AG09309 (cell line): Measurements from ENCODE around the gene ABLIM1.

ENCODE experiments used
- DNase-seq: peaks from one replicate; pipeline ENCODE4 v3.0.0-alpha.2; 2010; ENCODE audit warnings: low read depth
- H3K4me3 ChIP-seq: 2 replicates; pipeline ENCODE4 v1.5.1; 2011; ENCODE audit warnings: mild to moderate bottlenecking, low read depth, low read length, moderate library complexity; ENCODE audit not compliant: control insufficient read depth
- CTCF ChIP-seq: IDR thresholded peaks from 2 replicates; pipeline ENCODE4 v1.5.1; 2011; ENCODE audit warnings: mild to moderate bottlenecking, low read depth, low read length, inconsistent platforms; ENCODE audit not compliant: insufficient read depth, control insufficient read depth; ENCODE audit errors: missing control alignments

ABLIM1 gene

DNA sequence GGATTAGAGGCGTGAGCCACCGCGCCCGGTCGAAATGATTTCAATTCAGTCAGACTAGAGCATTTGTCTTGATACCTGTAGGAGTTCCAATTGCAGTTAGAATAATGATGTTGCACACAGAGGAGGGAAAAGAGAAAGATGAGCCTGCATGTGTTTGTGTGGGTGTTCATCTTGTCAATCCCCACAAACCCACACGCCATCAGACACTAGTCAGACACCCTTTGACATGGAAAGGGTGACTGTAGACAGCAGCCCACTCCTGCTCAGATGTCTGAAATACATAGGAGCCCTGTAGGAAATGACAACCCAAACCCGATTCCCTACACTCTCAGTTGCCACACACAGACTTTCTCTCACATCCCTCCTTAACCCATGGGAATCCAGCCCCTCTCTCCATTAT lies 92.0 kb downstream of the ABLIM1 start:
- DNase-seq: no peak
- no peak for TF ChIP-seq CTCF
- no peak overlapping the region for H3K4me3 ChIP-seq

- no peak for TF ChIP-seq CTCF
- no peak overlapping the region for H3K4me3 ChIP-seq
- no peak for DNase-seq
Measured at GRCh38 chr10:114565066-114565465, 93.0 kb downstream of the ABLIM1 start.

- TF ChIP-seq CTCF: no peak
Measured at GRCh38 chr10:114561008-114561523, 97.0 kb downstream of the ABLIM1 start.

DNA sequence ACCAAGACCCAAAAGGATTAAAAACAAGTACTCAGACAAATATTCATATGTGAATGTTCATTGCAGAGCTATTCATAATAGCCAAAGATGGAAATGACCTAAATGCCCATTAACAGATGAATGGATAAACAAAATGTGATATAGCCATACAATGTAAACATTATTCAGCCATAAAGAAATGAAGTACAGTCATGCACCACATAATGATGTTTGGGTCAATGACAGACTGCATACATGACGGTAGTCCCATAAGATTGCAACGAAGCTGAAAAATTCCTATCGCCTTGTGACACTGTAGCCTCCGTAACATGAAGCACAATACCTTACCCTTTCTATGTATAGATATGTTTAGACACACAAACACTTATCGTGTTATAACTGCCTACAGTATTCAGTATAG lies 97.9 kb downstream of the ABLIM1 start:
- no peak for DNase-seq
- TF ChIP-seq CTCF: no peak
- H3K4me3 ChIP-seq: no peak overlapping the region

More at GRCh38 chr10:114561008-114561523, 97.0 kb downstream of the ABLIM1 start:
- no peak overlapping the region for H3K4me3 ChIP-seq
- no peak for DNase-seq

GRCh38 chr10:114559636-114560035 lies 98.4 kb downstream of the ABLIM1 start:
- no peak overlapping the region for H3K4me3 ChIP-seq
- TF ChIP-seq CTCF: no peak
- no peak for DNase-seq

GRCh38 chr10:114557854-114558253 lies 100.2 kb downstream of the ABLIM1 start:
- H3K4me3 ChIP-seq: no peak overlapping the region
- DNase-seq: no peak
- no peak for TF ChIP-seq CTCF
